HG03064 (cell line): ENCODE results near the gene PCYT1A.
"Not testable (repeated sequence)": the region's sequence is repeated elsewhere in the genome, so short reads cannot be mapped to it uniquely, and the experiment has no call there.

ENCODE experiments used
- ATAC-seq: cut with Tn5 transposase; IDR thresholded peaks from one replicate; pipeline ENCODE4 v1.9.1; 2021; ENCODE audit warnings: low read depth; ENCODE audit not compliant: unreplicated experiment

Gene PCYT1A

DNA sequence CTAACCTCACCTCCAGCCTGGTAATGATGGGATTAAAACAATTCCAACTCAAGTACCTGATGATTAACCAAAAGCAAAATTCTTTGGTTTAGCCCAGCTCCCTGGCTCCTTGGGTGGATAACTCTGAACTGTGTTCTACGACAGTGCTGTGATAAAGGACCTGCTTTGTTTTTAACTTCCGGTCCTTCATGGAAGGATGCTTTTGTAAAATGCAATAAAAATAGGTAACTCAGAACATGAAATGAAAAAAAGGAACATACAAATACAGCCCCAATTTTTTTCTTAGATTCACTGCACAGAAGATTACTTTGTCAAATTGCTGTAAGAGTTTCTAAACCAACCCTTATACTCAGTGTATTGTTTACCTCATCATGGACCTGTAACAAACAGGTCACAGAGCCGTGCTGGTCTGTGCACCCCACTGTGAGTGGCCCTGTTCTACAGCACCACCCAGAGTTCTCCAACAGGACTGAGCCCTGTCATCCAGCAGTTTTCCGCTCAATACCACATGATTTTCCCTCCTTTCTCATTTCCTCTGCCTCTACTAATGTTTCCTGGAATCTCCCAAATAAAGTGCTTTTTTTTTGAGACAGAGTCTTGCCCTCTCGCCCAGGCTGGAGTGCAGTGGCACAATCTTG lies 4.9 kb upstream of the PCYT1A start:
- ATAC-seq = no peak

DNA sequence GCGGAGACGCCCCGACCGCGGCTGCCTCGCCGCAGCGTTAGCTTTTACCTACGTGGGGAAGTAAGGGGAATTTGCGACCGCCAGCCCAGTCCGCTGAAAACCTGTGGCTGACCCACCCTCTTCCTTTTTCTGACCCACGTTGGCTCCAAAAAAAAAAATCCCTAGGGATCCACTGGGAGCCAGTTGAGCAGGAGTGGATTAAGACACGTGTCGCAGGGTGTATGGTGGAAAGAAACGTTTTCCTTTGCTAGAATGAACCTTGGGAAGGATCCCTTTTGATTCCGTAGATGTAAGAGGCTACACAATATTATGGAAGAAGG lies 575 bp upstream of the PCYT1A start:
- ATAC-seq = peak; percentile 7

DNA sequence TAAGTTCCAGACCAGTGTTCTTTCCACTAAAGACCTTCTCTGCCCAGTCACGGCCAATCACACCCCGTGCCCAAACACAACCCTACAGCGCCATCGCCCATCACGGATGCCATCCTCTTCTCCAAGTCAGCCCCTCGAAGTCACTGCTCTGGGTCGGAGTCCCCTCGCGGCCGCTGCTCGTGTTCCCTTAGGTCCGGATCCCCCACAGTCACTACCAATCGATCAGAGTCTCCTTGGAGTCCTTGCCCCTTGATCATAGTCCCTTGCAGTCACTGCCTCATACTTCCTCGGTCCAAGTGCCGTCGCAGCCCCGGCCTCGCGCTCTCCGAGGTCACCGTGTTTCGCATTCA lies 461 bp downstream of the PCYT1A start:
- ATAC-seq = peak; percentile 9

DNA sequence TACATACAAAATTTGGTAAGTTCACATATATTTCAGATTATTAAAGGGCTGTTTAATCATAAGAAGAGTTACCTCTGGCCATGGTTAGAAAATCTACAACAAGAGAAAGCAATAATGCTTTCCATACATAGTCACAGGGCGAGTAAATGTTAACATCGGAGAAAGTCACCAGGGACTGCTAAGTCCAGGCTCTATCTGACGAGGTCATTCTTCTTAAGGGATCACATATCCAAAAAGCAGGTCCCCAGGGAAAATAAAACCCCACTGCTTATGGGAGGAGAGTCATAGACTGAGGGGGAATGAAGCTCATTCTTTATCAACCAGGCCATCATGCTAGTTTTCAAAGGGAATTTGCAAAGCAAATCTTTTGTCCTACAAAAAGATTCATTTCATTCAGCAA lies 3.1 kb downstream of the PCYT1A start:
- no peak for ATAC-seq

DNA sequence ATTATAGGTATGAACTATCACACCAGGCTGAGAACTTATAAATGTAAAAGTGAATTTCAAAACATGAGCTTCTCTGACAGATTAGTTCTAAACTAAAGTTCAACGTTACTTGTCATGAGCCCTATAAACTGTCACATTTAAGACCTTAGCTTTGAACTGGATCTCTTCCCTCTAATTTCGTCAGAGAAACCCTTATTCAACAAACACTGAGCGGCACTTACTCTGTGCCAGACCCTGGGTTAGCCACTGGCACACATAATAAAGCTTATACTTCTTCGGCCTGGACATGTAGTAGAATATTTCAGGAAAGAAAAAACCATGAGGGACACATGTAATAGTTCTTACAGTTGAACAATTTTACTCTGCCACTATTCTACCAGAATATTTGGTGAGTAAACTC lies 5.6 kb downstream of the PCYT1A start:
- no peak for ATAC-seq

DNA sequence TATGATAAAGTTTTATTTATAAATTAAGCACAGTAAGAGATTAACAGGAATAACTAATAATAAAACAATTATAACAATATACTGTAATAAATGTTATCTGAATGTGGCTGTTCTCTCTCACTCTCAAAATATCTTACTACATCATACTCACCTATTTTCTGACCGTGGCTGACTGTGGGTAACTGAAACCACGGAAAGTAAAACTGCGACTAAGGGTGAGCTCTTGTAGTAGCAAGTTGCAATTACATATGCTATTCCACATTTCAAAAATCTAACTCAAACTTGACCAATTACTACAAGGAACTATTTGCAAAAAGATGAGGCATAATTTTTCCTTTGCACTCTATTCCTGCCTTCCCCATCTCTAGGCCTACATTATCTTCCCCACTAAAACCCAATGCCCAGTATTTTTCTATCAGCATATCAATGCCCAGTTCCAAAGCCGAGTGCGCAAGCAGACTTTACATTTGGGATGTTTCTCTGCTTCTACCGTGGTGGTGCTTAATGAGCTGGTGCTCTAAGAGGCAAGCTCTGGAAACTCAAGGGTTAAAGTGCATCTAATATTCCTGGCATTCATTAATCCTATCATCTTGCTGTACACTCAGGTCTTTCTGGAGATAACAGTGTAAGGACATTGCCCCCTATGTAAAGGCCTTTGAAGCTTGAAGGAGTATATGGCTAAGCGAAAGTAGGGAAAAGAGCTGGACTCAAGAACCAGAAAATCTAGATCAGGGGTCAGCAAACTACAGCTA lies 6.7 kb downstream of the PCYT1A start:
- no peak for ATAC-seq

DNA sequence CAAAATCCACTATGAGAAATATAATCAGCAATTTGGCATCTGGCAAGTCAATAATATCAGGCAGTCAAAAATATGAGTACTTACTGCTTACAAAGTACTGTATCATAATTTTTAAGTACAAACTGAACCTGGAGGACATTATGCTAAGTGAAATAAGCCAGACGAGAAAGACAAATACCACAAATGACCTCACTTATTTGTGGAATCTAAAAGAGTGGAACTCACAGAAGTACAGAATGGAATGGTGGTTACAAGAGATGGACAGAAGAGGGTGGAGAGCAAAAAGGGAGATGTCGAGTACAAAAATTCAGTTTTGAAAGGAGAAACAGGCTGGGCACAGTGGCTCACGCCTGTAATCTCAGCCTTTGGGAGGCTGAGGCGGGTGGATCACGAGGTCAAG lies 12.4 kb downstream of the PCYT1A start:
- no peak for ATAC-seq

DNA sequence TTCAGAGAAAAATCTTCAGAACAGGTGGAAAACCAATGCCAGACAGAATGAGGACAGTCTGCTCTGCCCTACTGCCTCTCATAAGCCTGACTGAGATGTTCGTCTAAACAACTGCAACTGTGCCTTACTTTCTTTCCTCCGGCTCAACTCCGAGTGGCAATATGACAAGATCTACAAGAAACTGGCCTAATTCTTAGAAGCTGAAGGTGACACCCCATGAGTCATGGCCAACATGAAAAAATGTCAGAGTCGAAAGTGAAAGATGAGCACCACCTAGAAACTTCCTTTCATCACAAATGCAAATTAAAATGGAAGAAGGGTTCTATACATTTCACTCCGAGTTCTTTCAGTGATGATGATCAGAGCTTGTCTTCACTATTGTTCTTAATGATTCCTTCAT lies 12.9 kb downstream of the PCYT1A start:
- ATAC-seq = peak; percentile 64

DNA sequence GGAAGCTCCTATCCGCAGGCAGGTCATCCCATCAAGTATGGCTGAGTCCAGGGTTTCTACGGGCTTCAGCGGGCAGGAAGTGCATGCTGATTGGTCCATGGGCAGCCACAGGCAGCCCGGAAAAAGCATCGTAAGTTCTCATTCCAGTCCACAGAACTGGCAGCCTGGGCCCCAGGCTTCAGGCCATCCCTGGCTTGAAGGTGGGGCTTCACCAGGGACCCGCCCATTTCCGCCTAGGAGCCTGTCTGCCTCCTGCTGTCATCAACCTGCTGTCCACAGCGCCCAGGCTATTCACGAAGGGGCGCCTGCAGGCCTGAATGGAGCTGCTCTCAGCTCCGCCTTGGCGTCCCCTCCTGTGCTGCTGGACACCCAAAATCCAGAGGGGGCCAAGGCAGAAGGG lies 13.9 kb downstream of the PCYT1A start:
- no peak for ATAC-seq

DNA sequence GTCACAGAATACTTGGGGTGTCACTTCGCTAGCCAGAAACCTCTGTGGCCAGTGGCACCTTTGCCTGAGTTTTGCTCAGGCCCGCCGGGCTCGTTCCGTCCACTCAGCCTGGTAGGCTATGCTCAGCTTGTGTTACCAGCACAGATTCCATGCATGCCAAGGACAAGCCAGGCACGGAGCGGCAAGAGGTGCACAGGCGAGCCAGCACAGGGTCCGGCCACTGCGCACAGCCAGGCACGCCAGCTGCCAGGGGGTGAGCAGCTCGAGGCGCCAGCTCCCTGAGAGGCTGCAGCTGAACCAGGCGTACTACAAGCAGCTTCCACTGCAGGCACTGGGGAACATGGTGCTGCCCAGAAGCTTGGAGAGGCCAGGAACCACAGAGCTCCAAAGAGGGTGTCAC lies 14.7 kb downstream of the PCYT1A start:
- ATAC-seq = no peak

DNA sequence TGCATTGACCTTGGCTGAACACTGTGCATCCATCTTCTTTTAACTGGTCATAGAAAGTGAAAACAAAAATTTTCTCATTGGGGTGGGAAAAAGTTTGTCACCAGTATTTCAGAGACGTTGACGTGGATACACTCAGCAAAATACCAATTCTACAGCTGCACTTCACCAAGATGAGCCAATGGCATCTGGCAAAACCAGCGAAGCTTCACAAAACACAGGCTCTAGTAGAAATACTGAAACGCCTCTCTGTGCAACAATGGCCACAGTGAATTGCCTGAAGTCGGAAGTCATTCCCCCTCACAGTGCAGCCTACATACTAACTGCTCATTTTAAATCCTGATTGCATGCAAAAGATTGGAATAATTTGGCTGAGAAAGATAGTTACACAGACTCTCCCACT lies 17.0 kb downstream of the PCYT1A start:
- ATAC-seq = no peak

DNA sequence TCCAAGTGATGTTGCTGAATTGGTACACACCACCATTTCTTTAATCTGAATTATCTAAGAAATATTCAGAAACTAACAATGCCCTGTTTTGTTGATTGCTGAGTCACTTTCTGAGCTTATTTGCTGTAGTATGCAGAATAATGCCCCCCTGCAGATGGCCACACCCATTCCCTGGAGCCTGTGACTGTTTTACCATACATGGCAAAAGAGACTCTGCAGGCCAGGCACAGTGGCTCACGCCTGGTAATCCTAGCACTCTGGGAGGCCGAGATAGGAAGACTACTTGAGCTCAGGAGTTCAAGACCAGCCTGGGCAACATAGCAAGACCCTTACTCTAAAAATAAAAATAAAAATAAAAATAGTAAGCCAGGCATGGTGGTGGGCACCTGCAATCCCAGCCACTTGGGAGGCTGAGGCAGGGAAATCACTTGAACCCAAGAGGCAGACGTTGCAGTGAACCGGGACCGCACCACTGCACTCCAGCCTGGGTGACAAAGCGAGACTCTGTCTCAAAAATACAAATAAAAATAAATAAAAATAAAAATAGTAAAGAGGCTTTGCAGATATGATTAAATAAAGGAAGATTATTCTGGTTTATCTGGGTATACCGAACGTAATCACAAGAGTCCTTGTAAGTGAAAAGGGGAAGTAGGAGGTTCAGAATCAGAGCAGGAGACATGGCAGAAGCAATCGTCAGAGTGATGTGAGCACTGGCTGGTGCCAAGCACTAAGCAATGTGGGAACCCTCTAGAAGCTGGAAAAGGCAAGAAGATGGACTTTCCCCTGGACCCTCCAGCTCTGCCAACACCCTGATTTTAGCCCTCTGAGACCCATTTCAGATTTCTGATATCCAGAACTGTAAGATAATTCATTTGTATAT lies 19.0 kb downstream of the PCYT1A start:
- ATAC-seq = no peak

DNA sequence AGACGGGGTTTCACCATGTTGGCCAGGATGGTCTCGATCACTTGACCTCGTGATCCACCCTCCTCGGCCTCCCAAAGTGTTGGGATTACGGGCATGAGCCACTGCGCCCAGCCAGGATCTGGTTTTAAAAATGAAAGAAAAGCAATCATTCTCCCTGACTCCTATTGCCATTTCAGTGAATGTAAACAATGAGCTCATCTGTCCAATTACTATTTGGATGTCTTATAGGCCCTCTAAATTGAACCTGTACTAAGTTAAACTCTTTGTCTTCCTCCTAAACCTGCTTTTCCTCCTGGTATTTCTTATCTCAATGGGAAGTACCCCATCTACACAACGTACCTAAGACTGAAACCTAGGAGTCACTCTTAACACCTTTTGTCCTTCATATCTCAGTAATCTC lies 23.7 kb downstream of the PCYT1A start:
- ATAC-seq = no peak

DNA sequence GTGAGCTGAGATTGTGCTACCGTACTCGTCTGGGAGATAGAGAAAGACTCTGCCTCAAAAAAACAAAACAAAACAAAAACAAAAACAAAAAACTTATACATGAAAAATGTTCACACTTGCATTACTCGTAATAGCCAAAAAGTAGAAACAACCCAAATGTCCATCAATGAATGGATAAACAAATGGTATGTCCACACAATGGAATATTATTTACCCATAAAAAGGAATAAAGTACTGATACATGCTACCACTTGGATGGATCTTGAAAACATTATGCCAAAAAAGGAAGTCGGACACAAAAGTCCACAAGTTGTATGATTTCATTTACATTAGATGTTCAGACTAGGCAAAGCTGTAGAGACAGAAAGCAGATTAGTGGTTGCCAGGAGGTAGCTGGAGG lies 26.7 kb downstream of the PCYT1A start:
- ATAC-seq = no peak

DNA sequence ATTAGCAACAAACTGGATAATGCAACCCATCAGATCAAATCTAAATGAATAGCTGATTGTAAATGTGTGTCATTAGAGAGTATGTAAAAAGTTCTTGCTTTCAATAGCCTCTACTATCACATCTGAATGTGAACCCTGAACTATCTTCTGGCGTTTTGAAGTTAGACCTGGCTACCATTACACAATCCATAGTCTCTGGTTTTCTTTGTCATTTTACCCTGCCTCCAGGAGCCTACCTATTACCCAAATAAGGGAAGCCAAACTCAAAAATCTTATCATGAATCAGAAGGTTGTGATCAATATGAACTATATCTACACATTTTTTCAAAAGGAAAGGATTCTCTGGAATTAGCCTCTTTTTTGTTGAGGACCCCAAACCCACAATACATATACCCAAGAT lies 31.8 kb downstream of the PCYT1A start:
- no peak for ATAC-seq

DNA sequence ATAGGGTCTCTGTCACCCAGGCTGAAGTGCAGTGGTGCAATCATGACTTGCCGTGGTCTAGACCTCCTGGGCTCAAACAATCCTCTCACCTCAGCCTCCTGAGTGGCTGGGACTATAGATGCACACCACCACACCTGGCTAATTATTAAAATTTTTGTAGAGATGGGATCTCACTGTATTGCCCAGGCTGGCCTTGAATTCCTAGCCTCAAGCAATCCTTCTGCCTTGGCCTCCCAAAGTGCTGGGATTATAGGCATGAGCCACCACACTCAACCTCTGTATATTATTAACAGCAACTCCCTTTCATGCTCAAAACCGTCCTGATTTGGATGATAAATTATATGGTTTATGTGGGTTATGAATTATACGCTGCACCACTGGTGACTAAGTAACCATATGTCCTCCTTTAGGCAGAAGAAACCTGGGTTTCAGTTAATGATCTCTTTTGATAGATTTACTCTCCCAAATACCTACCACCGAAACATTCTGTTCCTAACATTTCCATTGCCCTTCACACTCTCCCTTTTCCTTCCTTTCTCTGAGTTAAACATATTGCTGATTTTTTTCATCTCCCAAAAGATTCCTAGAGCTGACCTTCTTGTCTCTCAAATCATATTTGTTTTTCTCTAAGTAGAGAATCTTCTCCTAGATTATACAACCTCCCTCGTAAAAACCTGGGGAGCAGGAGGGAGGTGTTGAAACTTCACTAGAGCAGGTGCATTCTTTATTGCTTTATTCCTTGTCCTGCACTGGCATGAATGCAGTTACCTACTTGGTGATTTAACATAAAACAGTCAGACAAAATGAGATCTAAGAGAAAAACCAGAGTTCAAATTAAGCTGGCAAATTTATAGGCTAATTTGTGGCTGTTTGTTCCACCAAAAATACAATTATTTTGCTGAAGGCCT lies 32.9 kb downstream of the PCYT1A start:
- no peak for ATAC-seq

DNA sequence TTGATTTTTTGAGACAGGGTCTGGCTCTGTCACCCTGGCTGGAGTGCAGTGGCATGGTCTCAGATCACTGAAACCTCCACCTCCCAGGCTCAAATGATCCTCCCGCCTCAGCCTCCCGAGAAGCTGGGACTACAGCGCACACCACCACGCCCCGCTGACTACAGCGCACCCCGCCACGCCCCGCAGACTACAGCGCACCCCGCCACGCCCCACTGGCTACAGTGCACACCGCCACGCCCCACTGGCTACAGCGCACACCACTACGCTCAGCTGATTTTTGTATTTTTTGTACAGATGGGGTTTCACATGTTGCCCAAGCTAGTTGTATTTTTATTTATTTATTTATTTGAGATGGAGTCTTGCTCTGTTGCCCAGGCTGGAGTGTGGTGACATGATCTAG lies 35.6 kb downstream of the PCYT1A start:
- ATAC-seq = no peak

DNA sequence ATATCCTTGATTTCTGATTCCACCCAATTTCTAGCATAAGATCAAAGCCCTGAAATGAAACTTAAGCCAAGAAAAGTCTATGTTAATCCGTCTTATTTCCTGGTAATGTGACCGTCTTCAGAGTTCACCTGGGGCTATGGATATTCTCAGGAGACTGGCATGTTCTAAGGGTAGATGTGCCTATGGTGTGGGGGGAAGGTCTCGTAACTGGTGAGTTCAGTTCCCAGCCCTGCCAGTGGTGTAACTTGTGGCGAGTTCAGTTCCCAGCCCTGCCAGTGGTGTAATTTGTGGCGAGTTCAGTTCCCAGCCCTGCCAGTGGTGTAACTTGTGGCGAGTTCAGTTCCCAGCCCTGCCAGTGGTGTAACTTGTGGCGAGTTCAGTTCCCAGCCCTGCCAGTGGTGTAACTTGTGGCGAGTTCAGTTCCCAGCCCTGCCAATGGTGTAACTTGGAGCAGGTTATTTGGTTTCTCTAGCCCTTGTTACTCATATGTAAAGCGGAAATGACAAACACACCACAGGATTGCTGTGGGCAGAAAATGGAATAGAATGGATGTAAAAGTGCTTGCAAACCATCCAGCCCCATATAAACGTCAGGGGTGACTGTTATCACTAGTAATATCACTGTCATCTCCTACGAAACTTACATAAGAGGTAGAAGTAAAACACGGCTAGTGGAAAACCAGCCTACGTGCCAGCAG lies 40.8 kb downstream of the PCYT1A start:
- ATAC-seq = no peak

DNA sequence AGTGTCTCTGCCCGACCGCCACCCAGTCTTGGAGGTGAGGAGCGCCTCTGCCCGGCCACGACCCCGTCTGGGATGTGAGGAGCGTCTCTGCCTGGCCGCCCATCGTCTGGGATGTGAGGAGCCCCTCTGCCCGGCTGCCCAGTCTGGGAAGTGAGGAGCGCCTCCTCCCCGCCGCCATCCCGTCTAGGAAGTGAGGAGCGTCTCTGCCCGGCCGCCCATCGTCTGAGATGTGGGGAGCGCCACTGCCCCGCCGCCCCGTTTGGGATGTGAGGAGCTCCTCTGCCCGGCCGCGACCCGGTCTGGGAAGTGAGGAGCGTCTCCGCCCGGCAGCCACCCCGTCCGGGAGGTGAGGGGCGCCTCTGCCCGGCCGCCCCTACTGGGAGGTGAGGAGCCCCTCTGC lies 43.4 kb downstream of the PCYT1A start:
- not testable (repeated sequence) for ATAC-seq

DNA sequence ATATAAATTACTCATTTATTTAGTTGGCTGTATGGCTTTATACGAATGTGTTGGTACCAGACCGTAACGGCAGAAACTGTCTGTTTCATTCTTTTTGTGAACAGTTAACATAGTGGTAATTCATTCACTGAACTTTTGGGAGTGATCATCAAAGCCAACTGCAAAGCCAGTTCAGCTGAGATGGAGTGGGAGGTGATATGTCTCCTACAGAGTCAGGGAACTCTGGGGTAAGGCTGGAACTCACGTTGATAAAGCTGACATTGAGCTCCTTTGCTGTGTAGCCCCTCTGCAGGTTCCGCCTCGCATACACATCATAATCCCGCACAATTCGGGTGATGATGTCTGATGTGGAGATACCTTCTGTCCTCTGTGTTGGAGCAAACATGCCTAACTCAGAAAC lies 45.8 kb downstream of the PCYT1A start:
- ATAC-seq = no peak
